Karpas-422 (cell line): ENCODE results near the gene GPR55. TPM values are rescaled to one million over a fixed set of nuclear protein-coding genes. Genes with fewer than 3 reads are reported as not detected.

ENCODE experiments used
- DNase-seq: peaks from one replicate; pipeline ENCODE4 v3.0.0-alpha.2; 2015
- H2AFZ ChIP-seq: fragments of 200-600 bp; sonication (generic); 2 replicates; pipeline ENCODE4 v1.6.1; 2014; ENCODE audit warnings: antibody characterized with exemption, low read length, mixed read lengths
- H3K27ac ChIP-seq: fragments of 200-600 bp; sonication (generic); 2 replicates; pipeline ENCODE4 v1.5.1; 2014; ENCODE audit warnings: mild to moderate bottlenecking, low read length, moderate library complexity
- H3K27me3 ChIP-seq: fragments of 200-600 bp; sonication (generic); 2 replicates; pipeline ENCODE4 v1.6.1; 2014; ENCODE audit warnings: low read length, mixed read lengths
- H3K36me3 ChIP-seq: fragments of 200-600 bp; sonication (generic); 2 replicates; pipeline ENCODE4 v1.6.1; 2014; ENCODE audit warnings: low read length, mixed read lengths; ENCODE audit not compliant: insufficient read depth
- H3K4me1 ChIP-seq: fragments of 200-600 bp; sonication (generic); 2 replicates; pipeline ENCODE4 v1.6.1; 2014; ENCODE audit warnings: mild to moderate bottlenecking, low read length, mixed read lengths
- H3K4me2 ChIP-seq: fragments of 200-600 bp; sonication (generic); 2 replicates; pipeline ENCODE4 v1.6.1; 2014; ENCODE audit warnings: low read length, low read depth, mild to moderate bottlenecking; ENCODE audit not compliant: poor library complexity, severe bottlenecking
- H3K4me3 ChIP-seq: fragments of 200-600 bp; sonication (generic); 2 replicates; pipeline ENCODE4 v1.5.1; 2014; ENCODE audit warnings: mild to moderate bottlenecking, antibody characterized with exemption, low read length, mixed read lengths
- H3K79me2 ChIP-seq: fragments of 200-600 bp; sonication (generic); 2 replicates; pipeline ENCODE4 v1.6.1; 2014; ENCODE audit warnings: mild to moderate bottlenecking, low read length, mixed read lengths
- H3K9ac ChIP-seq: fragments of 200-600 bp; sonication (generic); 2 replicates; pipeline ENCODE4 v1.6.0; 2014; ENCODE audit warnings: low read length
- H3K9me2 ChIP-seq: fragments of 200-600 bp; sonication (generic), shearing (Covaris generic); replicated peaks from 2 replicates; pipeline ENCODE4 v1.6.0; 2014; ENCODE audit warnings: mild to moderate bottlenecking, low read length, moderate library complexity; ENCODE audit not compliant: insufficient read depth
- H3K9me3 ChIP-seq: fragments of 300-700, 200-600 bp; sonication (generic); 2 replicates; pipeline ENCODE4 v1.6.1; 2014; ENCODE audit warnings: low read length, mixed read lengths
- H4K20me1 ChIP-seq: fragments of 200-600 bp; sonication (generic); 2 replicates; pipeline ENCODE4 v1.6.1; 2014; ENCODE audit warnings: mild to moderate bottlenecking, antibody characterized with exemption, low read length, low read depth; ENCODE audit not compliant: insufficient read depth
- total RNA-seq: library from RNA; depleted of rRNA; stranded (reverse); fragments of >200 nt; shearing (Covaris generic); gene quantifications from 2 replicates; pipeline ENCODE4 v1.2.3, GENCODE V29; 2014; ENCODE audit warnings: low replicate concordance

The GPR55 gene
- total RNA-seq, 1 experiment from 2014 or later: 9.5 TPM

DNA sequence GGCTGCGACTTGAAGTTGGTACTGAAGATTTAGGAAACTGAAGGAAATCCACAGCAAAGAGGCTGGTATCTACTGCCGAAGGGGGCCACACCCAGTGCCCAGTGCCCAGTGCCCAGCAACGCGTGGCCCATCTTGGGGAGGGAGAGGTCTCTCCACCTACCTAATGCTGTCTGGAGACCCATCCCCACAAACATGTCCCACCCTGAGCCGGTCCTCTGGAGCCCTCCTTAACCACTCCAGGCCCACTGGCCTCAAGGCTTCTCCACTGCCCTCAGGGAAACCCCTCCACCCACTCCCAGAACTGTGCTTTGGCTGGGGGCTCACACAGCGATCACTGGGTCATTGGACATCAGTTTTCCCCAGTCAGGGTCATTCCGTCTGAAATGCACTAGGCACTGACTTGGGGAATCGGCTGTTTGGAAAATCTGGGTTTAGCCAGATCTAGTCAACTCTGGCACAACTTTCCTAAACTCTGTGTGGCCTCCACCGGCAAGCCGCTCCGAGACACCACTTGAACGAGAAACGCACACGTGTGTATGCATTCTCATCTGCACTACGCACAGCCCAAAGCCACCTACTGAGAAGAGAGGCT, 20.1 kb downstream of the GPR55 start:
- Histone ChIP-seq H3K4me2 (peak overlapping the region; percentile 92), H3K27me3 (no peaks in the 10 kb centered on the region), H3K9me2 (no peaks in the 10 kb centered on the region), H3K4me3 (peak overlapping the region; percentile 47; the same call in 1 of the 2 replicates), H3K9ac (peak overlapping the region; percentile 77), H3K27ac (peak overlapping the region; percentile 98), H3K4me1 (peaks cover 88% of the 10 kb centered on the region), H3K79me2 (no peaks in the 10 kb centered on the region), H2AFZ (no peak overlapping the region), H3K36me3 (no peaks in the 10 kb centered on the region), H3K9me3 (no peaks in the 10 kb centered on the region), H4K20me1 (no peaks in the 10 kb centered on the region)
- no peak for DNase-seq

DNA sequence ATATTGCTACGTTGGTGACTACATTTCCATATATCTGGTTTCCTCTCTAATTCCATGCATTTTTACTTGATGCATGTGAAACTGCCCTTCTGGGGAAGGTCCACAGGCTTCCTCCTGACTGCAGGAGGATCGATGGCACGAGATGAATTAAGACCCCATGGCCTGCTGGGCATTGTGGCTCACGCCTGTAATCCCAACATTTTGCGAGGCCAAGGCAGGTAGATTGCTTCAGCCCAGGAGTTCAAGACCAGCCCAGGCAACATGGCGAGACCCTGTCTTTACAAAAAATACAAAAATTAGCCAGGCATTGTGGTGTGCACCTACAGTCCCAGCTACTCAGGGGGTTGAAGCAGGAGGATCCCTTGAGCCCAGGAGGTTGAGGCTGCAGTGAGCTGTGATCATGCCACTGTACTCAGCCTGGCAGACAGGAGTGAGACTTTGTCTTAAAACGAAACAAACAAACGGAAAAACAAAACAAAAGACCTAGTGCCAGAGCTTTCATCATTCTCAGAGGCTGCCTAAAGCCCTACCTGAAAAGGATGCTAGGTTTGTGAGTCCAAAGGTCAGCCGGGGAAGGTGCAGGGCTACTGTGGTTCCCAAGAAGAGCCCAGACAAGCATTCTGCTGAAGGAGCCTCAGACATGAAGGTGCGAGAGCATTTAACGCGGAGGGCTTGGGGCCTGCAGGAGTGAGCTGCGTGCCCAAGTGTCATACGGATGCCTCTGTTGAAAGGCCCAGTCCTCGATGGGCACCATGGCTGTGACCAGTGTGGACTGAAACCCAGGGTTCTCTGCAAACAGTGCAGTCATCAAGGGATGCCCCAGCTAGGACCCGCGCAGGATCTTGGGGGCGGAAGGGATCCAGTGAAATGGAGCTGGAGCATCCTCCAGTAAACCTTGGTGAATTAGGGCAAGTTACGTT, 21.6 kb downstream of the GPR55 start:
- H3K9ac ChIP-seq: peak overlapping the region; percentile 77
- no peaks in the 10 kb centered on the region for H3K9me2 ChIP-seq
- H2AFZ ChIP-seq: no peak overlapping the region
- no peaks in the 10 kb centered on the region for H3K36me3 ChIP-seq
- DNase-seq: no peak
- no peaks in the 10 kb centered on the region for H3K9me3 ChIP-seq
- peak overlapping the region; percentile 92 for H3K4me2 ChIP-seq
- peak overlapping the region; percentile 65 for H3K4me3 ChIP-seq
- no peaks in the 10 kb centered on the region for H3K27me3 ChIP-seq
- H3K4me1 ChIP-seq: peaks cover 85% of the 10 kb centered on the region
- H3K27ac ChIP-seq: peak overlapping the region; percentile 98
- no peaks in the 10 kb centered on the region for H4K20me1 ChIP-seq
- H3K79me2 ChIP-seq: no peaks in the 10 kb centered on the region

DNA sequence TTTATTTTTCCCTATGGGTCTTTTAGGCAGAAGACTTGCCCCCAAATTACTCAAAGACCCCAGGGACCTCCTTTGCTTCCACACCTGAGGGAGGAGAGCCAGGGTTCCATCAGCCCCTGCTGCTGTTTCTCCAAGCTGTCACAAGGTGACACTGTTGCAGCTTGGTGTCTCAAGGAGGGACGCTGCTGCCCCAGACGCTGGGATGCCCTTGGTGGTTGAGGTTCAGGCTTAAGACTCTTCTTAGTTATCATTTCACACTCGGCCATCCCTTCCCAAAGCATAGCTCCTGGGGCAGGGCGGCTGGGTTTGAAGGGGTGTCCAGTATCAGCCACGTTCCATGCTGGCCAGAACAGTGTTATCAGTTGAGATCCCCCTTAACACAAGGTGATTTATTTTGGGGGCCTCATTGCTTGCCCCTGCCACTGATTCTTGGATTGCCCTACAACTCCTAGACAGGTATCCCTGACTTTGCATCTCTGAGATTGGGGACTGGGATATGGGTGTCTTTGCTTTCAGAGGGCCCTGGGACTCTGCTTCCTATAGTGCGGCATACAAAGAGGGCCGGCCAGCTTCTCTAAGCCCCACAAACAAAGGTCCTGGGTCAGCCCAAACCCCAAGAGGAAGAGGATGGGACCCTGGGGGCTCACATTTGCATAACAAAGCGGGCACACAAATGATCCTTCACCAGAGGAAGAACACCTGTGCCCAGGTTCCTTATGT, 22.7 kb downstream of the GPR55 start:
- DNase-seq: peak; percentile 93
- Histone ChIP-seq H3K4me3 (peak overlapping the region; percentile 65), H3K9me2 (no peaks in the 10 kb centered on the region), H3K36me3 (no peaks in the 10 kb centered on the region), H3K9ac (peak overlapping the region; percentile 77), H3K79me2 (no peaks in the 10 kb centered on the region), H3K27ac (peak overlapping the region; percentile 98), H3K27me3 (no peaks in the 10 kb centered on the region), H2AFZ (peak overlapping the region; percentile 64), H3K4me1 (peaks cover 74% of the 10 kb centered on the region), H3K9me3 (no peaks in the 10 kb centered on the region), H4K20me1 (no peaks in the 10 kb centered on the region), H3K4me2 (peak overlapping the region; percentile 92)

DNA sequence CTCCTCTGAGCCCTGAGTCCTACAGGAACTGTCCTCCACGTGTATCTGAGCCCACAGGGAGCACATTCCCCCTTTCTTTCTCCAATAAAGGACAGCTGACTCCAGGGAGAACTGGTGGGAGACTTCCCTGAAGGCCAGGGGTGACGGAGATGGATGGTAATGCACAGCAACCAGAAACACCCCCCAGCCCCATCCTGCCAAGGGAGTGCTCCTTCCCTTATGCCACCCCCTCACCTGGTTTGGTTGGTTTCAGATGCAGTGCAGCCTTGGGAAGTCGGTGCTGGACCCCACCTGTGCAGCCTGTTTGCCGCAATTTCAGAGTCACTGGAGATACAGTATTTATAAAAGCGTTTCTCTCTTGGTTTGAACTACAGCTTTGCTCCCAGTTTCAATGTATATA, 24.0 kb downstream of the GPR55 start:
- Histone ChIP-seq H3K79me2 (no peaks in the 10 kb centered on the region), H3K4me1 (peaks cover 64% of the 10 kb centered on the region), H4K20me1 (no peaks in the 10 kb centered on the region), H3K9me3 (no peaks in the 10 kb centered on the region), H3K4me2 (no peak overlapping the region), H3K27me3 (no peaks in the 10 kb centered on the region), H3K27ac (no peak overlapping the region), H2AFZ (no peak overlapping the region), H3K9ac (no peak overlapping the region), H3K4me3 (no peak overlapping the region), H3K9me2 (no peaks in the 10 kb centered on the region), H3K36me3 (no peaks in the 10 kb centered on the region)
- DNase-seq: no peak

DNA sequence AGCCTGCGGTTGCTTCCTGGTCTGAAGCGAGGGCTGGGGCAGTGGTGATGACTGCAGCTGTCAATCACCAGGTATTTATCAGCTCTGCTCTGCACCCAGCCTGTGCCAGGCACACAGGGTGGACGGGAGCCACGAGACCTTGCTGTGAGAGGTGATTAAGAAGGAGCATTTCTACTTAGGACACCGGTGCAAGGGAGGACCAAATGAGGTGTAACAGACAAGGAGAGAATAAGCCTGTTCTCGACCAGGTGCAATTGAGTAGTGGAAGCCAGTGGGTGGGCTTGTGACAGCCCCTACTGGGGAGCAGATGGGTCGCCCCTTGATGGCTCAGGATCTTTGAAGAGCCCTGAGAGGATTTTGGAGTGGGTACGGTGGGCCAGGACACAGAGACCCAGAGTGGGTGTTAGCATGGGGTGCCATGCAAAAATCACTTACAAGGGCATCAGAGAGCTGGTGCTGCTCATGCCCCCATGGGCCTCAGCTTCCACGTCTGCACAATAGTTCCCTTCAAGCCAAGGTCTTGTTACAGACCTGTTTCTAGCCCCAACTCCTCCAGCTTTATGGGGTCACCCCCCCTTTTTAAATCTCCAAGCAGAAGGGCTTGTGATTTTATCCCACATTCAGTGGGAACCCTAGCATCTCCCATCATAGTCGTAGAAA, 24.6 kb downstream of the GPR55 start:
- H3K36me3 ChIP-seq: no peaks in the 10 kb centered on the region
- peaks cover 58% of the 10 kb centered on the region for H3K4me1 ChIP-seq
- H3K9me2 ChIP-seq: no peaks in the 10 kb centered on the region
- H3K27me3 ChIP-seq: no peaks in the 10 kb centered on the region
- H4K20me1 ChIP-seq: no peaks in the 10 kb centered on the region
- H3K4me3 ChIP-seq: no peak overlapping the region
- no peak overlapping the region for H2AFZ ChIP-seq
- H3K9me3 ChIP-seq: no peaks in the 10 kb centered on the region
- H3K4me2 ChIP-seq: no peak overlapping the region
- H3K9ac ChIP-seq: no peak overlapping the region; the same call in 1 of the 2 replicates
- no peaks in the 10 kb centered on the region for H3K79me2 ChIP-seq
- no peak overlapping the region for H3K27ac ChIP-seq
- no peak for DNase-seq

DNA sequence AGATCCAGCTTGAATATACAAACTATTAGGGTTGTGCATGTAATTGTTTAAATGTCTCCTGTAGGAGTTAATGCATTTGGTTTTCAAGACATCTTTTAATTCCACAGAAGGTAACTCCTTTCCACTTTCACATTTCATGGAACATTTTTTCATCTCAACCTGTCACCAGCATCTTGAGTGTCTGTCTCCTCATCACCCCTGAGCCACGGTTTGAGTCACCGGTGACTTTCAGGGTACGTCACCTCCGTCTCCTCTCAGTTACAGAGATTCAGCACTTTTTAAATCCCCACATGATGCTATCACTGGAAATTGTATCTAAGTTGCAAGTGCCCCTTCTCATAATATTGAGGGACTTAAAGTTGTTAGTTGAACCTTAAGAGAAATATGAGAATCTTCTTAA, 25.3 kb downstream of the GPR55 start:
- Histone ChIP-seq H3K27ac (no peak overlapping the region), H3K4me2 (no peak overlapping the region), H3K27me3 (no peaks in the 10 kb centered on the region), H3K4me3 (no peak overlapping the region), H3K9ac (no peak overlapping the region), H2AFZ (no peak overlapping the region), H3K79me2 (no peaks in the 10 kb centered on the region), H3K9me2 (no peaks in the 10 kb centered on the region), H3K4me1 (peaks cover 52% of the 10 kb centered on the region), H4K20me1 (no peaks in the 10 kb centered on the region), H3K36me3 (no peaks in the 10 kb centered on the region), H3K9me3 (no peaks in the 10 kb centered on the region)
- no peak for DNase-seq

DNA sequence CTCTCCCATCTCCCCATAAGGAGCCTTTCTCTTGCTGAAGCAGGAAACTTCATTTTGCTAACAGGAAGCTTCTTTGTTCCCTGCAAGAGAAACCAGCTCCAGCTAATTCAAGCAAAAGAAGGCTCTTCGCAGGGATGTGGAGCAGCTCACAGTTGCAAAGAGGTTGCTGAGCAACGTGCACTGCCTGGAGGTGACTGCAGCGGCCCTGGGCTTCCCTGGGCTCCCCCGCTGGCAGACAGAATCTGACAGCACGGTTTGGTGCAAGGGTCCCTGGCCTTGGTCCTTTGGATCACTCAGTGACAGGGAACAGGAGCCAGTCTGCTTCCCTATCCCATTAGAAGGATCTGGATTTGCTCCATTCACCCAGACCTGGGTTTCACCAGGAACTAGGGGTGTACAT, 25.8 kb downstream of the GPR55 start:
- no peak for DNase-seq

More for the DNA sequence above, 25.8 kb downstream of the GPR55 start:
- H3K27me3 ChIP-seq: no peaks in the 10 kb centered on the region
- no peak overlapping the region for H3K27ac ChIP-seq
- peaks cover 52% of the 10 kb centered on the region for H3K4me1 ChIP-seq
- H2AFZ ChIP-seq: no peak overlapping the region
- no peaks in the 10 kb centered on the region for H3K9me2 ChIP-seq
- H3K79me2 ChIP-seq: no peaks in the 10 kb centered on the region
- H3K9me3 ChIP-seq: no peaks in the 10 kb centered on the region
- H3K4me3 ChIP-seq: no peak overlapping the region
- H3K9ac ChIP-seq: no peak overlapping the region
- no peak overlapping the region for H3K4me2 ChIP-seq
- no peaks in the 10 kb centered on the region for H4K20me1 ChIP-seq
- no peaks in the 10 kb centered on the region for H3K36me3 ChIP-seq
